Smooth muscle cell (in vitro differentiated cells): ENCODE measurements around the gene LIME1. TPM values are rescaled to one million over a fixed set of nuclear protein-coding genes. Genes with fewer than 3 reads are reported as not detected.

Source experiments
- DNase-seq: peaks from one replicate; lab custom pipeline; 2025; ENCODE audit not compliant: unreplicated experiment; lab: John Stamatoyannopoulos, UW
- H2AFZ ChIP-seq: fragments of 200-600 bp; sonication (generic); 2 replicates; pipeline ENCODE4 v1.6.0; 2016; ENCODE audit warnings: antibody characterized with exemption, low read depth, mild to moderate bottlenecking
- H3F3A ChIP-seq: fragments of 200-600 bp; sonication (generic); 2 replicates; pipeline ENCODE4 v1.6.0; 2017; ENCODE audit warnings: antibody characterized with exemption, low read depth
- H3K27ac ChIP-seq: fragments of 200-600 bp; sonication (generic); 2 replicates; pipeline ENCODE4 v1.5.1; 2016; ENCODE audit warnings: low read depth, mild to moderate bottlenecking
- H3K27me3 ChIP-seq: fragments of 200-600 bp; sonication (generic); 2 replicates; pipeline ENCODE4 v1.6.1; 2016; ENCODE audit warnings: low read depth, mild to moderate bottlenecking
- H3K36me3 ChIP-seq: fragments of 200-600 bp; sonication (generic); 2 replicates; pipeline ENCODE4 v1.5.1; 2016; ENCODE audit warnings: low read depth
- H3K4me1 ChIP-seq: fragments of 200-600 bp; sonication (generic); 2 replicates; pipeline ENCODE4 v1.5.1; 2016; ENCODE audit warnings: low read depth
- H3K4me2 ChIP-seq: fragments of 200-600 bp; sonication (generic); 2 replicates; pipeline ENCODE4 v1.6.0; 2016; ENCODE audit warnings: mild to moderate bottlenecking
- H3K4me3 ChIP-seq: fragments of 200-600 bp; sonication (generic); 2 replicates; pipeline ENCODE4 v1.5.1; 2016; ENCODE audit warnings: mild to moderate bottlenecking
- H3K79me2 ChIP-seq: fragments of 200-600 bp; sonication (generic); 2 replicates; pipeline ENCODE4 v1.6.0; 2016; ENCODE audit warnings: low read depth, mild to moderate bottlenecking
- H3K9ac ChIP-seq: fragments of 200-600 bp; sonication (generic); 2 replicates; pipeline ENCODE4 v1.6.0; 2016; ENCODE audit warnings: low read depth
- H3K9me3 ChIP-seq: fragments of 200-600 bp; sonication (generic); replicated peaks from 2 replicates; pipeline ENCODE4 v1.5.1; 2016; ENCODE audit warnings: low read depth
- H4K20me1 ChIP-seq: fragments of 200-600 bp; sonication (generic); 2 replicates; pipeline ENCODE4 v1.6.0; 2016; ENCODE audit warnings: low read depth
- WGBS: methylation state at CpG from one replicate; pipeline ENCODE4 v1.1.7; 2016; ENCODE audit warnings: low lambda C conversion rate; 5-methylcytosine and 5-hydroxymethylcytosine counted together
- polyA plus RNA-seq: library from polyadenylated mRNA; unstranded; fragments of >200 nt; fragmentation: Nextera tagmentation; extraction: Ambion mirVana; gene quantifications from 2 replicates; pipeline ENCODE4 v1.2.1, GENCODE V29; 2016
- total RNA-seq: library from RNA; depleted of rRNA; stranded (reverse); fragments of >200 nt; gene quantifications from 2 replicates; pipeline ENCODE4 v1.2.3, GENCODE V29; 2014
- TF ChIP-seq, protein P1 (sequence below): fragments of 200-600 bp; sonication (generic); IDR thresholded peaks from 2 replicates; pipeline ENCODE4 v1.5.1; 2017; ENCODE audit warnings: borderline replicate concordance, mild to moderate bottlenecking, antibody characterized with exemption; ENCODE audit not compliant: insufficient read depth, poor library complexity, severe bottlenecking

The LIME1 gene
- total and polyA plus RNA-seq, 2 experiments from 2014 or later, result 6.9 to 7.2 TPM

DNA sequence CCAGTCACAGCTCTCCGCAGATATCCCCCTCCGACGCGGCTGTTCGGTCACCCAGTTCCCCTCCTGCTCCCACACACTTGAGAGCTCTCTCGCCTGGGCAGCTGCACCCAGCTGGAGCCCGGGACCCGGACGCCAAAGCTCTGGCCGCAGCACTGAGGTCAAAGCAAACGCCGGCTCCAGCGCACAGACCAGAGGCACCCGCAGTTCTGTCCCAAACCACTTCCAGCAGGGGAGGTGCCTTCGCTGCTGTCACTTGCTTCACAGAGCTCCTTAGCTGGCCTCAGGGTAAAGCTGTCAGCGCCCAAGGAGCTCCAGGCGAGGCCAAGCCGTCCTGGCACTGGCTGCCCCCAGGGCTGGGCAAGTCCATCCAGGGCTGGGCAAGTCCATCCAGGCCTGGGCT lies 31.0 kb downstream of the LIME1 start:
- Histone ChIP-seq H3K4me1 (no peaks in the 10 kb centered on the region), H3K27me3 (no peaks in the 10 kb centered on the region), H3K4me2 (no peak overlapping the region), H3K4me3 (no peak overlapping the region), H3F3A (no peaks in the 10 kb centered on the region), H3K9ac (no peak overlapping the region), H4K20me1 (no peaks in the 10 kb centered on the region), H3K9me3 (no peaks in the 10 kb centered on the region), H3K79me2 (no peaks in the 10 kb centered on the region), H2AFZ (no peak overlapping the region), H3K27ac (no peak overlapping the region), H3K36me3 (no peaks in the 10 kb centered on the region)
- WGBS, result 87% methylated on average over 18 of the region's 18 CpGs
- no peak for DNase-seq
- TF ChIP-seq, protein P1, sequence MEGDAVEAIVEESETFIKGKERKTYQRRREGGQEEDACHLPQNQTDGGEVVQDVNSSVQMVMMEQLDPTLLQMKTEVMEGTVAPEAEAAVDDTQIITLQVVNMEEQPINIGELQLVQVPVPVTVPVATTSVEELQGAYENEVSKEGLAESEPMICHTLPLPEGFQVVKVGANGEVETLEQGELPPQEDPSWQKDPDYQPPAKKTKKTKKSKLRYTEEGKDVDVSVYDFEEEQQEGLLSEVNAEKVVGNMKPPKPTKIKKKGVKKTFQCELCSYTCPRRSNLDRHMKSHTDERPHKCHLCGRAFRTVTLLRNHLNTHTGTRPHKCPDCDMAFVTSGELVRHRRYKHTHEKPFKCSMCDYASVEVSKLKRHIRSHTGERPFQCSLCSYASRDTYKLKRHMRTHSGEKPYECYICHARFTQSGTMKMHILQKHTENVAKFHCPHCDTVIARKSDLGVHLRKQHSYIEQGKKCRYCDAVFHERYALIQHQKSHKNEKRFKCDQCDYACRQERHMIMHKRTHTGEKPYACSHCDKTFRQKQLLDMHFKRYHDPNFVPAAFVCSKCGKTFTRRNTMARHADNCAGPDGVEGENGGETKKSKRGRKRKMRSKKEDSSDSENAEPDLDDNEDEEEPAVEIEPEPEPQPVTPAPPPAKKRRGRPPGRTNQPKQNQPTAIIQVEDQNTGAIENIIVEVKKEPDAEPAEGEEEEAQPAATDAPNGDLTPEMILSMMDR, result no peak

DNA sequence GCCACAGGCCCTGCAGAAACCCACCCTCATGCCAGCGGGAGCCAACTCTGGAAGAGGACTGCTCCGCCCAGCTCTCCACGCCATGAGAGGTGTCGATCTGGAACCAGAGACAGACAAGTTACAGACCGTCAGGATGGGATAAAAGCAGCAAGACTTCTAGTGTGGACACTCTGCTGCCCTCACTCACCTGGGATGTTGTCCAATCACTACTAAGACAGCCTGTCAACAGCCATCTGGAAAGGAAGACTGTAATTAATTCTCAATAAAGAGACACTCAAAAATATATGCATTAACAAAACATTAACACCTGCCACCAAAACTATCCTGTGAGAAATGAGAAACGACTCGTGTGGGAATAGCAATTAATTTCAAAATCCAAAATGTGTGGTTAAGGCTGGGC lies 31.4 kb downstream of the LIME1 start:
- Histone ChIP-seq H2AFZ (no peak overlapping the region), H3K79me2 (no peaks in the 10 kb centered on the region), H3K9ac (no peak overlapping the region), H3K4me2 (no peak overlapping the region), H3K4me1 (no peaks in the 10 kb centered on the region), H3K9me3 (no peaks in the 10 kb centered on the region), H4K20me1 (no peaks in the 10 kb centered on the region), H3K4me3 (no peak overlapping the region), H3K27ac (no peak overlapping the region), H3K27me3 (no peaks in the 10 kb centered on the region), H3F3A (no peaks in the 10 kb centered on the region), H3K36me3 (no peaks in the 10 kb centered on the region)
- TF ChIP-seq, protein P1, result no peak
- DNase-seq, result no peak
- WGBS, result 97% methylated on average over 7 of the region's 7 CpGs

DNA sequence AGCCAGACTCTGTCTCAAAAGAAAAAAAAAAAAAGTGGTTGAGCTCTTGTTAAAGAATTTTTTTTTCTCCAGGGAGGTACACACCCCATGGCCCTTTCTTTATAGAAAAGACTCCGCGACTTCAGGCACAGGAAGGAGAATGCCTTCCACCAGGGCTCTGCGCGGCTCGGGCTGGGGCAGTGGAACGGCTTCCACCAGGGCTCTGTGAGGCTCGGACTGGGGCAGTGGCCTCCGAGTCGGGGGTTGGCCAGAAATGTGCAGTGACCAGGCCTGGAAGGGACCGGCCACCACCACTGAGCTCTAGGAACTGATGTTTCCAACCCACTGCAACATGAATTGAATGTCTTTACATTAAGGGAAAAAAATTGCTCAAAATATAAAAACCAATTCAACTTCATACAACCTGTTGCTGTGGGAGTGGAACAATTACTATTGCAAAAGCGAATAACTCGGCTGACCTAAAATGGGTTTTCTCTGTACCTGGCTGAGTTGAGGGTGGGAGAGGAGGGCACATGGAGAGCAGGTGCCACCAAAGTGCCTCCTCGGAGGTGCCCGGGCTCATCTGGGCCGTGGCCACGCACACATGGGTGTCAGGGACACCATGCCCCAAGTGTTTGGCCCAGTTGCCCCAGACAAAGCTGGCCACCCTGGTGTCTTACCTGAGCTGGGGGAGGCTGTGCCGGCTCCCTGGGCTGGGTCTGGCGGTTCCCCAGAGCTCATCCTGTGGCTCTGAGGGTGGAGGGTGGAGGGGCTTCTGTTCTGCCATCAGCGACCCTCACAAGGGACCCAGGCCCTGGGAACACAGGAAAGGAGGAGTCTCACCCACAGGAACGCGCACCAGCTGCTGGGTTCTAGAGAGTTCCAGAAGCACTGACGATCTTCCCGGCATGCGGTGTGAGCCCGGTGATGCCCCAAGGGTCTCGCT lies 32.4 kb downstream of the LIME1 start:
- H3K4me2 ChIP-seq, result no peak overlapping the region
- H3K27ac ChIP-seq, result no peak overlapping the region
- H3K9me3 ChIP-seq, result no peaks in the 10 kb centered on the region
- H3K4me1 ChIP-seq, result no peaks in the 10 kb centered on the region
- H3F3A ChIP-seq, result no peaks in the 10 kb centered on the region
- H3K36me3 ChIP-seq, result no peaks in the 10 kb centered on the region
- H2AFZ ChIP-seq, result no peak overlapping the region
- no peaks in the 10 kb centered on the region for H3K27me3 ChIP-seq
- H3K4me3 ChIP-seq, result no peak overlapping the region
- H3K9ac ChIP-seq, result no peak overlapping the region
- no peak for DNase-seq
- H4K20me1 ChIP-seq, result no peaks in the 10 kb centered on the region
- 97% methylated on average over 26 of the region's 26 CpGs for WGBS
- TF ChIP-seq, protein P1, result no peak
- no peaks in the 10 kb centered on the region for H3K79me2 ChIP-seq
